H1 (cell line): ENCODE results near the gene RTTN. TPM values are rescaled to one million over a fixed set of nuclear protein-coding genes. Genes with fewer than 3 reads are reported as not detected.

Experiments used
- ATF3 ChIP-seq: IDR thresholded peaks from 2 replicates; pipeline ENCODE4 v1.6.1; 2011; ENCODE audit warnings: low read depth, mild to moderate bottlenecking, low read length; ENCODE audit not compliant: insufficient read depth
- BRCA1 ChIP-seq: IDR thresholded peaks from 2 replicates; pipeline ENCODE4 v1.6.1; 2012; ENCODE audit warnings: low read depth, low read length, improper control_type of control experiment
- EP300 ChIP-seq, 2 experiments: IDR thresholded peaks; 1 replicate in 1 of 2; 2 replicates in 1 of 2; pipeline ENCODE4 v1.6.1; 2011 to 2012; ENCODE audit warnings: low read depth in 2 of 2, low read length in 2 of 2, mild to moderate bottlenecking in 2 of 2, borderline replicate concordance in 1 of 2, inconsistent platforms in 1 of 2, moderate library complexity in 1 of 2
- MAFK ChIP-seq: IDR thresholded peaks from 2 replicates; pipeline ENCODE4 v1.6.1; 2012; ENCODE audit warnings: low read depth, mild to moderate bottlenecking, improper control_type of control experiment, low read length
- polyA plus RNA-seq, 7 experiments: library from polyadenylated mRNA; depleted of rRNA in 3 of 7; stranded (reverse) in 5 of 7; unstranded in 2 of 7; fragments of >200 nt in 5 of 7; fragments of 200-250 nt in 2 of 7; gene quantifications; 1 replicate in 5 of 7; 2 replicates in 1 of 7; 4 replicates in 1 of 7; pipeline versions ENCODE4 v1.2.1 to v1.2.3, GENCODE V29; 2011 to 2013; ENCODE audit warnings: missing spikeins in 2 of 7, mixed read lengths in 2 of 7
- total RNA-seq: library from RNA; stranded (reverse); fragmentation: NEBNext Ultra II Directional; extraction: Animal tissue kit (Norgen Biotek cat#: 25700); gene quantifications from 2 replicates; pipeline ENCODE4 v1.2.1, GENCODE V29; 2021

Gene RTTN
- total and polyA plus RNA-seq, 2 of the 8 experiments (the other 6 are each of a cell fraction or from before 2014, with no cell fraction given) = 9.1 to 21.4 TPM

DNA sequence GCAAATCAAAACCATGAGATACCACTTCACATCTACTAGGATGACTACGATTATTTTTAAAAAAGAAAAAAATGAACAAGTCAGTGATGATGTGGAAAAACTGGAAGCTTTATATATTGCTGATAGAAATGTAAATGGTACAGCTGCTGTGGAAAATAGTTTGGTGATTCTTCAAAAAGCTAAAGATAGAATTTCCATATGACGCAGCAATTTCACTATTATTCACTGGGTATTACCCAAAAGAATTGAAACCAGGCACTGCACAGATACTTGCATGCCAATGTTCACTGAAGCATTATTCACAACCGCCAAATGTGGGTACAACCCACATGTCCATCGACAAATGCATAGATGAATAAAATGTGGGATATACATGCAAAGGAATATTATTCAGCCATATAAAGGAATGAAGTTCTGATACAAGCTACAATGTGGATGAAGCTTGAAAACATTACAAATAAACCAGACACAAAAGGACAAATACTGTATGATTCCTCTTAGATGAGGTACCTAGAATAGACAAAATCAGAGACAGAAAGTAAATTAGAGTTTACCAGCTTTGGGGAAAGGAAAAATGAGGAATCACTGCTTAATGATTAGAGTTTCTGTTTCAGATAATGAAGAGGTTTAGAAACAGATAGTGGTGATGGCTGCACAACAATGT, 11.1 kb downstream of the RTTN start (continued):
- TF ChIP-seq ATF3 = no peak
- no peak for TF ChIP-seq MAFK
- no peak for TF ChIP-seq BRCA1
- TF ChIP-seq EP300 (IDR thresholded peaks at IDR 0.05; ENCODE audit: borderline replicate concordance in 1 of 2, low read depth in 2 of 2, low read length in 2 of 2) = no peak
